Measurements from ENCODE around the gene SRP72.

SRP72 gene

DNA sequence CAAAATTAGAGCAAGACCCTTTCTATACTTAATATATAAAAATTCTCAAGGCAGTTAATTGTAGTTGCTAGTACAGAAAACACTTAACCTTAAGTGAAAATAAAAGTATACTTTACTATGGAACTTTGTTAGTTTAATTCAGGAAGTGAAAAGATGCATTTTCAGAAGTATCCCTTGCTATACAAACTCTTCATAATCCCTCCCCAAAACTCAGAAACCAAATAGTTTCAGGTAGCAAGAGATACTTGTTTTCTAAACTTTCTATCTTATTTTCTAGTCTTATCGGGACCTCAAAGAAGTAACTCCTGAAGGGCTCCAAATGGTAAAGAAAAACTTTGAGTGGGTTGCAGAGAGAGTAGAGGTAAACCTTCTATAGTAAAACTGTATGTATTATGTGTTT, 17.1 kb upstream of the SRP72 start:
- Histone ChIP-seq H3K9ac (ENCODE audit: low read length) (no peak overlapping the region), H3K36me3 (replicated peaks; ENCODE audit: low read depth, low read length) (peaks cover 77% of the 10 kb centered on the region), H3K4me3 (ENCODE audit: low read length) (no peak overlapping the region), H3K79me2 (ENCODE audit: low read length) (peaks cover 75% of the 10 kb centered on the region), H4K20me1 (ENCODE audit: insufficient read depth, low read length) (peaks cover 27% of the 10 kb centered on the region), H3K4me1 (ENCODE audit: low read length) (no peaks in the 10 kb centered on the region), H3K27ac (ENCODE audit: low read length) (no peak overlapping the region), H2AFZ (ENCODE audit: low read depth, low read length) (no peak overlapping the region), H3K4me2 (ENCODE audit: low read length) (no peak overlapping the region), H3K9me3 (ENCODE audit: insufficient read depth, low read length) (no peaks in the 10 kb centered on the region), H3K27me3 (ENCODE audit: low read depth, low read length) (no peaks in the 10 kb centered on the region)
- TF ChIP-seq EZH2phosphoT487 (IDR thresholded peaks at IDR 0.05; ENCODE audit: low read depth): no peak
- TF ChIP-seq, protein P1, sequence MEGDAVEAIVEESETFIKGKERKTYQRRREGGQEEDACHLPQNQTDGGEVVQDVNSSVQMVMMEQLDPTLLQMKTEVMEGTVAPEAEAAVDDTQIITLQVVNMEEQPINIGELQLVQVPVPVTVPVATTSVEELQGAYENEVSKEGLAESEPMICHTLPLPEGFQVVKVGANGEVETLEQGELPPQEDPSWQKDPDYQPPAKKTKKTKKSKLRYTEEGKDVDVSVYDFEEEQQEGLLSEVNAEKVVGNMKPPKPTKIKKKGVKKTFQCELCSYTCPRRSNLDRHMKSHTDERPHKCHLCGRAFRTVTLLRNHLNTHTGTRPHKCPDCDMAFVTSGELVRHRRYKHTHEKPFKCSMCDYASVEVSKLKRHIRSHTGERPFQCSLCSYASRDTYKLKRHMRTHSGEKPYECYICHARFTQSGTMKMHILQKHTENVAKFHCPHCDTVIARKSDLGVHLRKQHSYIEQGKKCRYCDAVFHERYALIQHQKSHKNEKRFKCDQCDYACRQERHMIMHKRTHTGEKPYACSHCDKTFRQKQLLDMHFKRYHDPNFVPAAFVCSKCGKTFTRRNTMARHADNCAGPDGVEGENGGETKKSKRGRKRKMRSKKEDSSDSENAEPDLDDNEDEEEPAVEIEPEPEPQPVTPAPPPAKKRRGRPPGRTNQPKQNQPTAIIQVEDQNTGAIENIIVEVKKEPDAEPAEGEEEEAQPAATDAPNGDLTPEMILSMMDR (IDR thresholded peaks at IDR 0.05; ENCODE audit: low read depth, low read length): no peak

DNA sequence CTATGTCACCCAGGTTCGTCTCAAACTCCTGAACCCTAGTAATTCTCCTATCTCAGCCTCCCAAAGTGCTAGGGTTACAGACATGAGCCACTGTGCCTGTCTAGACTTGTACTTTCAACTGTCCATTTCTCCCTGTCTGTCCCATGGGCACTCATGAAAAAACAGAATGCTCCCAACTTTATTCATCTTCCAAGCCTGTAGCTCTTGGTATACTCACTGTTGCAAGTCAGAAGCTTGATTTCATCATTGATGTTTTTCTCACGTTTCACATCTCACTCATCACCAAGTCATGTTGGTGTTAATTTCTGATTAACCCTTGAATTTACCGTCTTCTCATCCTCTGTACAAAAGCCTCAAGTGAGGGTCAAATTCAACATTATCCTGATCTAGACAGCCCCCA, 7.3 kb upstream of the SRP72 start:
- H3K79me2 ChIP-seq (ENCODE audit: low read length): peaks cover 72% of the 10 kb centered on the region
- H3K27ac ChIP-seq (ENCODE audit: low read length): no peak overlapping the region
- TF ChIP-seq EZH2phosphoT487 (IDR thresholded peaks at IDR 0.05; ENCODE audit: low read depth): no peak
- no peak overlapping the region for H2AFZ ChIP-seq (ENCODE audit: low read depth, low read length)
- H3K4me2 ChIP-seq (ENCODE audit: low read length): no peak overlapping the region
- H3K36me3 ChIP-seq (replicated peaks; ENCODE audit: low read depth, low read length): peaks cover 79% of the 10 kb centered on the region
- H3K9me3 ChIP-seq (ENCODE audit: insufficient read depth, low read length): no peaks in the 10 kb centered on the region
- H4K20me1 ChIP-seq (ENCODE audit: insufficient read depth, low read length): peaks cover 29% of the 10 kb centered on the region
- H3K4me3 ChIP-seq (ENCODE audit: low read length): no peak overlapping the region
- no peaks in the 10 kb centered on the region for H3K27me3 ChIP-seq (ENCODE audit: low read depth, low read length)
- no peaks in the 10 kb centered on the region; the same call in 1 of the 2 replicates for H3K4me1 ChIP-seq (ENCODE audit: low read length)
- H3K9ac ChIP-seq (ENCODE audit: low read length): no peak overlapping the region

DNA sequence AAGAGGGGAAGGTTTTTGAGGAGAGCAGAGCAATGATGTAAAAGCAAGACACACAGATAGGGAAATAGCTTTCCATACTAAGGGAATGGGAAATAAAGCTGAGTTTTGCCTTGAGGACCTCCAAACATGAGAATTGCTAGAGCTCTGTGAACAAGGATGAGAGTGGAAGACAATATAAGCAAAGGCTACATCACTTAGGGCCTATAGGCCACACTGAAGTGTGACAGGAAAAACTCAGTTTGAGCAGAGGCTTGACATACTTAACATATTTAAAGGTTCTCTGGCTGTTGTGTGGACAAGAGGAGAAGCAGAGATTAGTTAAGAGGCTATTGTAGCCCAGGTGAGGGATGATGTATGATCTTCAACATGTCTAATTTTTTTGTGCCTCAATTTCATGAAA, 5.3 kb upstream of the SRP72 start:
- H3K79me2 ChIP-seq (ENCODE audit: low read length): peaks cover 73% of the 10 kb centered on the region
- H3K27me3 ChIP-seq (ENCODE audit: low read depth, low read length): no peaks in the 10 kb centered on the region
- peaks cover 9% of the 10 kb centered on the region for H3K4me1 ChIP-seq (ENCODE audit: low read length)
- peaks cover 20% of the 10 kb centered on the region for H4K20me1 ChIP-seq (ENCODE audit: insufficient read depth, low read length)
- no peaks in the 10 kb centered on the region for H3K9me3 ChIP-seq (ENCODE audit: insufficient read depth, low read length)
- H3K4me3 ChIP-seq (ENCODE audit: low read length): no peak overlapping the region
- no peak overlapping the region for H3K4me2 ChIP-seq (ENCODE audit: low read length)
- no peak overlapping the region for H2AFZ ChIP-seq (ENCODE audit: low read depth, low read length)
- H3K9ac ChIP-seq (ENCODE audit: low read length): no peak overlapping the region
- H3K36me3 ChIP-seq (replicated peaks; ENCODE audit: low read depth, low read length): peaks cover 62% of the 10 kb centered on the region
- no peak for TF ChIP-seq EZH2phosphoT487 (IDR thresholded peaks at IDR 0.05; ENCODE audit: low read depth)
- TF ChIP-seq, protein P1 (IDR thresholded peaks at IDR 0.05; ENCODE audit: low read depth, low read length): no peak
- H3K27ac ChIP-seq (ENCODE audit: low read length): no peak overlapping the region

DNA sequence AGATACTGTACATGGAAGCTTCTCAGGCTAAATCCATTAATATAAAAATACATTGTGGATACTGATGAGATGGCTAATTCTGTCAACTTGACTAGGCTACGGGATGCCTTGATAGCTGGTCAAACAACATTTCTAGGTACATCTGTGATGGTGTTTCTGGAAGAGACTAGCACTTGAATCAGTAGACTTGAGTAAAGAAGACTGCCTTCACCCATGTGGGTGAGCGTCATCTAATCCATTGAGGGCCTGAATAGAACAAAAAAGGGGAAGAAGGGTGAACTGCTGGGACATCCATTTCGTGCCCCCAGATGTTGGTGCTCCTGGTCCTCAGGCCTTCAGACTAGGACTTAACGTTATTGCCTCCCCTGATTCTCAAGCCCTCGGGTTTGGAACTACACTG, 3.7 kb upstream of the SRP72 start:
- Histone ChIP-seq H3K9me3 (ENCODE audit: insufficient read depth, low read length) (no peaks in the 10 kb centered on the region), H3K36me3 (replicated peaks; ENCODE audit: low read depth, low read length) (peaks cover 48% of the 10 kb centered on the region), H3K79me2 (ENCODE audit: low read length) (peaks cover 78% of the 10 kb centered on the region), H2AFZ (ENCODE audit: low read depth, low read length) (no peak overlapping the region), H3K4me3 (ENCODE audit: low read length) (no peak overlapping the region), H3K9ac (ENCODE audit: low read length) (no peak overlapping the region), H3K4me2 (ENCODE audit: low read length) (no peak overlapping the region), H4K20me1 (ENCODE audit: insufficient read depth, low read length) (peaks cover 18% of the 10 kb centered on the region), H3K4me1 (ENCODE audit: low read length) (peaks cover 11% of the 10 kb centered on the region), H3K27me3 (ENCODE audit: low read depth, low read length) (no peaks in the 10 kb centered on the region), H3K27ac (ENCODE audit: low read length) (no peak overlapping the region)
- TF ChIP-seq EZH2phosphoT487 (IDR thresholded peaks at IDR 0.05; ENCODE audit: low read depth): no peak
- TF ChIP-seq, protein P1 (IDR thresholded peaks at IDR 0.05; ENCODE audit: low read depth, low read length): no peak

DNA sequence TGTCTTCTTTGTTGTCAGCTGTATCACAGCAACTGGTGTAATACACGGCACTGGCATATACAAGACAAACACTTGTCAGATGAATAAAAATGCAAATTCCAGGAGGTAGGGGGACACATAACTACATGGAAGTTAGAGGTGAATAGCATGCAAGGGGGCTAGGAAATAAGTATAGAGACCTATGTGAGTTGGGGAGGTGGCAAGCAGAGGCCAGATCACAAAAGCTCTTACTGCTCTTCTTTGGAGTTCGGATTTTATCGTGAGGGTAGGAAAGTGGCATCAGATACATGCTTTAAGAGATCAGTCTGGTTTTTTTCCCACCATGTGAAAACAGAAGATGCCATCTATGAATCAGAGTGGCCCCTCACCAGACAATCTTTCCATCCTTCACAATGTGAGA, 2.8 kb upstream of the SRP72 start:
- H3K9me3 ChIP-seq (ENCODE audit: insufficient read depth, low read length): no peaks in the 10 kb centered on the region
- no peak overlapping the region for H3K4me3 ChIP-seq (ENCODE audit: low read length)
- no peak overlapping the region for H3K27ac ChIP-seq (ENCODE audit: low read length)
- H3K4me2 ChIP-seq (ENCODE audit: low read length): no peak overlapping the region
- no peak overlapping the region for H2AFZ ChIP-seq (ENCODE audit: low read depth, low read length)
- H3K79me2 ChIP-seq (ENCODE audit: low read length): peaks cover 86% of the 10 kb centered on the region
- peaks cover 42% of the 10 kb centered on the region for H3K36me3 ChIP-seq (replicated peaks; ENCODE audit: low read depth, low read length)
- no peak for TF ChIP-seq EZH2phosphoT487 (IDR thresholded peaks at IDR 0.05; ENCODE audit: low read depth)
- TF ChIP-seq, protein P1 (IDR thresholded peaks at IDR 0.05; ENCODE audit: low read depth, low read length): no peak
- no peak overlapping the region for H3K9ac ChIP-seq (ENCODE audit: low read length)
- H4K20me1 ChIP-seq (ENCODE audit: insufficient read depth, low read length): peaks cover 27% of the 10 kb centered on the region
- peaks cover 19% of the 10 kb centered on the region for H3K4me1 ChIP-seq (ENCODE audit: low read length)
- no peaks in the 10 kb centered on the region for H3K27me3 ChIP-seq (ENCODE audit: low read depth, low read length)
